MCF 10A (cell line): Measurements from ENCODE around the gene TGFBR1. TPM values are rescaled to one million over a fixed set of nuclear protein-coding genes. Genes with fewer than 3 reads are reported as not detected.

ENCODE experiments used
- BruUV-seq: library from RNA; stranded (reverse); fragments of 400-500 nt; replicated peaks from 2 replicates; lab custom pipeline; 2021; lab: Mats Ljungman, UMichigan
- CTCF ChIA-PET: fragments of 300-600 bp; sonication (Branson Sonifier 250); formaldehyde crosslinking; extraction: SDS; loops from one replicate; lab custom pipeline; 2021; ENCODE audit warnings: antibody characterized with exemption, inconsistent platforms; lab: Yijun Ruan, JAX
- POLR2A ChIA-PET: fragments of 300-600, 350-650 bp; sonication (Branson Sonifier 250); formaldehyde crosslinking; extraction: SDS; loops from one replicate; lab custom pipeline; 2020; ENCODE audit warnings: antibody characterized with exemption, inconsistent platforms; lab: Yijun Ruan, JAX
- DNase-seq: peaks from one replicate; pipeline ENCODE4 v3.0.0-alpha.2; 2018; ENCODE audit not compliant: unreplicated experiment
- H3K27ac Mint-ChIP-seq: one replicate; pipeline ENCODE4 v1.8.0; 2022; ENCODE audit warnings: mild to moderate bottlenecking, low read depth, mixed read lengths; ENCODE audit not compliant: unreplicated experiment
- H3K27me3 Mint-ChIP-seq: one replicate; pipeline ENCODE4 v1.8.0; 2022; ENCODE audit warnings: mixed read lengths; ENCODE audit not compliant: insufficient read depth, unreplicated experiment
- H3K36me3 Mint-ChIP-seq: one replicate; pipeline ENCODE4 v1.8.0; 2022; ENCODE audit warnings: mild to moderate bottlenecking, moderate library complexity, mixed read lengths; ENCODE audit not compliant: insufficient read depth, unreplicated experiment
- H3K4me1 Mint-ChIP-seq: one replicate; pipeline ENCODE4 v1.8.0; 2022; ENCODE audit warnings: mixed read lengths; ENCODE audit not compliant: insufficient read depth, unreplicated experiment
- H3K4me3 Mint-ChIP-seq: one replicate; pipeline ENCODE4 v1.8.0; 2022; ENCODE audit warnings: mild to moderate bottlenecking, moderate library complexity, mixed read lengths; ENCODE audit not compliant: unreplicated experiment
- H3K9me3 Mint-ChIP-seq: one replicate; pipeline ENCODE4 v1.8.0; 2022; ENCODE audit warnings: mixed read lengths; ENCODE audit not compliant: unreplicated experiment
- CTCF ChIP-seq: fragments of 200-600 bp; IDR thresholded peaks from one replicate; pipeline ENCODE4 v1.8.0; 2022; ENCODE audit warnings: antibody characterized with exemption, mild to moderate bottlenecking; ENCODE audit not compliant: unreplicated experiment
- intact Hi-C: fragments of 100-400 bp; cut with micrococcal nuclease; formaldehyde crosslinking; loops from 2 replicates; pipeline ENCODE4 v1.14.1; 2022
- total RNA-seq: library from RNA; stranded (reverse); gene quantifications from 2 replicates; pipeline ENCODE4 v1.2.3, GENCODE V29; 2022

Gene TGFBR1
- total RNA-seq, 1 experiment from 2014 or later = 27.6 TPM

DNA sequence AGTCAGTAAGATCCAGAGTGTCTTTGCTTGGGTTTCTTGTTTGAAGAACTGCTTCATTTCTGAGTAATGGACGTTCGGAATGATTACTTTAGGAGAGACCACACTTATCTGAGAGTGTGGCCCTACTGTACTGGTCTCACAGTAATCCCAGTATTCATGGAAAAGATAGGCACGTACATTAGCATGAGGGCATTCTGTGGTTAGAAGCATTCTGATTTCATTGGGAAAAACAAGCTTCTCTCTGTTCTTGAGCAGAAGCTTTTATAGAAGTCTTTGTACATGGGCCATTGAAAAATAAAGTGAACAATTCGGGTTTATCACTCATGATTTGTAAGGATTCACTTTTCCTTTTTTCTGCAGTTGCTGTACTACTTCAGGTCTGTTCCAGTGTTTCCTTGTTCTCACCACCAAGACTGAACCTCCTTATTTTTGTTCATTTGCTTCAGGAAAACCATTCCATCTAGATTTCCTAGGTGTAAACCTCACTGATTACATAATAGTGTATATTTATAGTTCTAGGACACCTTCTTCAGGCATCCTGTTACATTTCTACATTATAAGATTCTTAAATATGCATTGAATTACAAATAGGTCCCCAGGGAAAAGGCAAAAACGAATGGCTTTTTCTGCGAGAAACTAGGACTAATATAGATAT, 10.1 kb downstream of the TGFBR1 start:
- H3K9me3 Mint-ChIP-seq = no peaks in the 10 kb centered on the region
- CTCF ChIA-PET = interaction anchor here (0.6 to 1.3 kb wide), 3 partner anchors 8 to 115 kb away, joined by 3 to 4 read pairs (median 4); no protein-coding TSS in a partner anchor
- no peak for TF ChIP-seq CTCF
- H3K4me3 Mint-ChIP-seq = no peak overlapping the region
- BruUV-seq = no TSS peak
- H3K4me1 Mint-ChIP-seq = peaks cover 28% of the 10 kb centered on the region
- H3K36me3 Mint-ChIP-seq = no peaks in the 10 kb centered on the region
- DNase-seq = no peak
- no peak overlapping the region for H3K27ac Mint-ChIP-seq
- POLR2A ChIA-PET = interaction anchor here (0.6 kb wide), 1 partner anchor 592 kb away, joined by 4 read pairs; no protein-coding TSS in a partner anchor
- intact Hi-C loops = no loop called here
- no peaks in the 10 kb centered on the region for H3K27me3 Mint-ChIP-seq

DNA sequence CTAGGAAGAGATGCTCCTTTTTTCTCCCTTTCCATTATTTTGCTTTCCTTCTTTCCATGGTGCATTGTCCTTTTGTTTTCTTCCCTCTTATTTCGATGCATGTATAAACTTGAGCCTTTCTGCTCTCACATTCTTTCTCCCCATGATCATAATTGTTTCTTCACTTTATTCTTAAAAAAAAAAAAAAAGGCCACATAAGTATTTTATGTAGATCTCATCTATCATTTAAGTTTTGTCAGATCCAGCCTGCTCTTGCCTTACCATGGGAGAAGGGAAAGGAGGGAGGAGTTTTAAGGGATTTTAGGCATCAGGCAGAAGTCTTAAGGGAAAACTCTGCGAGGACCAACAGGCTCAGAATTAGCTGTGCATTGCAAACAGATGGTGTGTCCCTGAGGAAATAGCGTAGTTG, 11.1 kb downstream of the TGFBR1 start:
- H3K4me3 Mint-ChIP-seq = no peak overlapping the region
- H3K4me1 Mint-ChIP-seq = peaks cover 24% of the 10 kb centered on the region
- no peaks in the 10 kb centered on the region for H3K27me3 Mint-ChIP-seq
- intact Hi-C loops = no loop called here
- no peak for TF ChIP-seq CTCF
- ChIA-PET CTCF (interaction anchor here (1.1 kb wide), 1 partner anchor 11 kb away, joined by 5 read pairs; no protein-coding TSS in a partner anchor), POLR2A (interaction anchor here (0.6 to 1.4 kb wide), 2 partner anchors 10 to 1484 kb away, joined by 3 to 9 read pairs; no protein-coding TSS in a partner anchor)
- no peak overlapping the region for H3K27ac Mint-ChIP-seq
- no peaks in the 10 kb centered on the region for H3K36me3 Mint-ChIP-seq
- H3K9me3 Mint-ChIP-seq = no peaks in the 10 kb centered on the region
- BruUV-seq = no TSS peak
- no peak for DNase-seq

DNA sequence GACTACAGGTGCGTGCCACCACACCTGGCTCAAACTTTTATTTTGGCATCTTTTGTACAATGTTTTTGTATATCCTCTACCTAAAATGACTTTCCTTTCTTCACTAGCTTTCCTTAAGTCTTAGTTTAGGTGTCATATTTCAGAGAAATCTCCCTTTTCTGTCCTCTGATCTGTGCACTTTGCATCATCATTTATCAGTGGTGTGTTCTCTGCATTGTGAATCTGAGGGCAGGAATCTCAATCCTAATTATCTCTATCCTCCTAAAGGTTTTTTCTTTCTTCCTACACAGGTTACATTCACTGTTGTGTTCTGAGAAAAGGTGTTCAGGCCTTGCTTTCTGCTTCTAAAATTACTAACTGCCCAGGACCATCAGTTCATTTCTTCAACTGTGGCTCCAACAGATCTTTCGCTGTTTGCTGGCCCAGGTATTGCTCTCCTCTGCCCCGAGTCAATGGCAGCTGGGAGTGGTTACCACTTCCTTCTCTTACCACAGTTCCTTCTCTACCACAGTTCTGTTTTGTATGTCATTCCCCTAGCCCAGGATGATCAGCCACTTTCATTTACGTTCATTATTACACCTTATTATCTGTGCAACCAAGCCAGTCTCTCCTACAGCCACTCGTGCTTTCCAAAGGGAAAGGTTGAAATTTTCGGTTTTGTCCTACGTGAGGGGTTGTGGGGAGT, 14.0 kb downstream of the TGFBR1 start:
- H3K27me3 Mint-ChIP-seq = no peaks in the 10 kb centered on the region
- H3K4me1 Mint-ChIP-seq = peaks cover 16% of the 10 kb centered on the region
- no peak for DNase-seq
- H3K27ac Mint-ChIP-seq = no peak overlapping the region
- no peak overlapping the region for H3K4me3 Mint-ChIP-seq
- ChIA-PET CTCF (no interaction called here), POLR2A (interaction anchor here (1.0 to 1.4 kb wide), 2 partner anchors 13 to 48 kb away, joined by 3 to 4 read pairs; no protein-coding TSS in a partner anchor)
- no peak for TF ChIP-seq CTCF
- intact Hi-C loops = no loop called here
- no TSS peak for BruUV-seq
- H3K9me3 Mint-ChIP-seq = no peaks in the 10 kb centered on the region
- H3K36me3 Mint-ChIP-seq = no peaks in the 10 kb centered on the region

- no peak for DNase-seq
- Mint-ChIP-seq H3K27me3 (no peaks in the 10 kb centered on the region), H3K4me1 (peaks cover 16% of the 10 kb centered on the region), H3K36me3 (no peaks in the 10 kb centered on the region), H3K27ac (no peak overlapping the region), H3K9me3 (no peaks in the 10 kb centered on the region), H3K4me3 (no peak overlapping the region)
- POLR2A ChIA-PET = interaction anchor here (1.4 kb wide), 1 partner anchor 14 kb away, joined by 4 read pairs; no protein-coding TSS in a partner anchor
- TF ChIP-seq CTCF = no peak
- BruUV-seq = no TSS peak
- CTCF ChIA-PET = no interaction called here
- intact Hi-C loops = no loop called here
These were observed 15.2 kb downstream of the TGFBR1 start for GRCh38 chr9:99119976-99120655.
